HG03571 (cell line): ENCODE results near the gene C10orf143.

Experiments
- ATAC-seq: cut with Tn5 transposase; IDR thresholded peaks from one replicate; pipeline ENCODE4 v1.9.1; 2021; ENCODE audit not compliant: unreplicated experiment

The C10orf143 gene

GRCh38 chr10:130054021-130054420 lies 56.6 kb downstream of the C10orf143 start:
- no peak for ATAC-seq

GRCh38 chr10:130053561-130053960 lies 57.1 kb downstream of the C10orf143 start:
- ATAC-seq = no peak

GRCh38 chr10:130052193-130052592 lies 58.4 kb downstream of the C10orf143 start:
- no peak for ATAC-seq

GRCh38 chr10:130050721-130051120 lies 59.9 kb downstream of the C10orf143 start:
- no peak for ATAC-seq

- ATAC-seq = no peak
Measured at GRCh38 chr10:130049987-130050386, 60.6 kb downstream of the C10orf143 start.

- no peak for ATAC-seq
Measured at GRCh38 chr10:130049244-130049643, 61.4 kb downstream of the C10orf143 start.

GRCh38 chr10:130048081-130048480 lies 62.5 kb downstream of the C10orf143 start:
- ATAC-seq = no peak

GRCh38 chr10:130047336-130047735 lies 63.3 kb downstream of the C10orf143 start:
- no peak for ATAC-seq

GRCh38 chr10:130046591-130046990 lies 64.0 kb downstream of the C10orf143 start:
- no peak for ATAC-seq

GRCh38 chr10:130045801-130046321 lies 64.8 kb downstream of the C10orf143 start:
- no peak for ATAC-seq

GRCh38 chr10:130045091-130045652 lies 65.5 kb downstream of the C10orf143 start:
- ATAC-seq = no peak

- ATAC-seq = no peak
Measured at GRCh38 chr10:130044067-130045061, 66.3 kb downstream of the C10orf143 start.

GRCh38 chr10:130043491-130043890 lies 67.1 kb downstream of the C10orf143 start:
- ATAC-seq = no peak

- no peak for ATAC-seq
Measured at GRCh38 chr10:130042381-130042780, 68.2 kb downstream of the C10orf143 start.

- ATAC-seq = no peak
Measured at GRCh38 chr10:130041451-130042371, 68.9 kb downstream of the C10orf143 start.

GRCh38 chr10:130040817-130041330 lies 69.8 kb downstream of the C10orf143 start:
- ATAC-seq = no peak

- ATAC-seq = no peak
Measured at GRCh38 chr10:130040351-130040750, 70.3 kb downstream of the C10orf143 start.

- no peak for ATAC-seq
Measured at GRCh38 chr10:130039141-130039540, 71.5 kb downstream of the C10orf143 start.

GRCh38 chr10:130038611-130039109 lies 72.0 kb downstream of the C10orf143 start:
- ATAC-seq = no peak

GRCh38 chr10:130038019-130038555 lies 72.5 kb downstream of the C10orf143 start:
- no peak for ATAC-seq
